ENCODE measurements around the gene UFSP2. TPM values are rescaled to one million over a fixed set of nuclear protein-coding genes. Genes with fewer than 3 reads are reported as not detected.

The UFSP2 gene
- total RNA-seq, 1 donor, result 42.7 TPM

- no peak for DNase-seq (ENCODE audit: low read depth)
- no peak overlapping the region for H3K4me3 ChIP-seq (ENCODE audit: low read depth, low read length)
- no peak for TF ChIP-seq CTCF (IDR thresholded peaks at IDR 0.05; ENCODE audit: insufficient read depth, low read depth, low read length)
Measured at GRCh38 chr4:185429660-185430059, 3.9 kb upstream of the UFSP2 start.

- DNase-seq (ENCODE audit: low read depth), result no peak
- H3K4me3 ChIP-seq (ENCODE audit: low read depth, low read length), result no peak overlapping the region
- no peak for TF ChIP-seq CTCF (IDR thresholded peaks at IDR 0.05; ENCODE audit: insufficient read depth, low read depth, low read length)
Measured at GRCh38 chr4:185426960-185427688, 1.4 kb upstream of the UFSP2 start.

- H3K4me3 ChIP-seq (ENCODE audit: low read depth, low read length), result peak overlapping the region; percentile 84
- TF ChIP-seq CTCF (IDR thresholded peaks at IDR 0.05; ENCODE audit: insufficient read depth, low read depth, low read length), result no peak
- DNase-seq (ENCODE audit: low read depth), result no peak
Measured at GRCh38 chr4:185424905-185425646, 688 bp downstream of the UFSP2 start.

GRCh38 chr4:185421366-185422124 lies 4.2 kb downstream of the UFSP2 start:
- peak; percentile 80 for DNase-seq (ENCODE audit: low read depth)
- no peak overlapping the region for H3K4me3 ChIP-seq (ENCODE audit: low read depth, low read length)
- TF ChIP-seq CTCF (IDR thresholded peaks at IDR 0.05; ENCODE audit: insufficient read depth, low read depth, low read length), result no peak

- H3K4me3 ChIP-seq (ENCODE audit: low read depth, low read length), result no peak overlapping the region
- TF ChIP-seq CTCF (IDR thresholded peaks at IDR 0.05; ENCODE audit: insufficient read depth, low read depth, low read length), result no peak
- DNase-seq (ENCODE audit: low read depth), result no peak
Measured at GRCh38 chr4:185416955-185417354, 8.8 kb downstream of the UFSP2 start.

GRCh38 chr4:185412412-185412811 lies 13.4 kb downstream of the UFSP2 start:
- DNase-seq (ENCODE audit: low read depth), result no peak
- TF ChIP-seq CTCF (IDR thresholded peaks at IDR 0.05; ENCODE audit: insufficient read depth, low read depth, low read length), result no peak
- no peak overlapping the region for H3K4me3 ChIP-seq (ENCODE audit: low read depth, low read length)

Data from fibroblast of villous mesenchyme (primary cell).